Left lung (tissue), 10 donors: Measurements from ENCODE around the gene ALG9. TPM values are rescaled to one million over a fixed set of nuclear protein-coding genes. Genes with fewer than 3 reads are reported as not detected.

Experiments used
- ATAC-seq: fragments of 200-7000 bp; cut with Tn5 transposase; one replicate; pipeline ENCODE4 v1.9.1; 2020; ENCODE audit warnings: moderate library complexity
- DNase-seq, 4 donors: peaks; one replicate each; pipeline ENCODE4 v3.0.0-alpha.2; 2013 to 2020
- H3K27ac ChIP-seq, 2 donors: fragments of 200-600 bp; sonication (generic) in 1 of 2; one replicate each; pipeline versions ENCODE4 v1.5.0 to v1.8.0; 2020 to 2021
- H3K27me3 ChIP-seq, 2 donors: fragments of 200-600 bp; sonication (generic) in 1 of 2; one replicate each; pipeline versions ENCODE4 v1.5.0 to v1.8.0; 2020 to 2021
- H3K36me3 ChIP-seq, 2 donors: fragments of 200-600 bp; sonication (generic) in 1 of 2; one replicate each; pipeline versions ENCODE4 v1.5.0 to v1.8.0; 2020 to 2021
- H3K4me1 ChIP-seq, 2 donors: fragments of 200-600 bp; one replicate each; pipeline ENCODE4 v1.8.0; 2021
- H3K4me3 ChIP-seq, 2 donors: fragments of 200-600 bp; sonication (generic) in 1 of 2; one replicate each; pipeline versions ENCODE4 v1.5.0 to v1.8.0; 2020 to 2021; ENCODE audit warnings: mild to moderate bottlenecking in 1 of 2
- H3K9me3 ChIP-seq, 2 donors: fragments of 200-600 bp; sonication (generic) in 1 of 2; one replicate each; pipeline versions ENCODE4 v1.5.0 to v1.8.0; 2020 to 2021
- intact Hi-C, 2 donors: fragments of 100-400 bp; cut with DNase I; formaldehyde crosslinking; loops; one replicate each; pipeline versions ENCODE4 v1.11.2 to v1.14.2; 2022
- polyA plus RNA-seq, 6 donors: library from polyadenylated mRNA; unstranded; fragments of 120-200 nt; gene quantifications; one replicate each; pipeline ENCODE4 v1.2.1, GENCODE V29; 2013; ENCODE audit not compliant: insufficient read length in 6 of 6
- total RNA-seq, 2 donors: library from RNA; stranded (reverse); fragmentation: NEBNext Ultra II Directional; extraction: Animal tissue kit (Norgen Biotek cat#: 25700); gene quantifications; one replicate each; pipeline ENCODE4 v1.2.1, GENCODE V29; 2021
- TF ChIP-seq, protein P1 (sequence below), 2 donors: fragments of 200-600 bp; sonication (generic) in 1 of 2; IDR thresholded peaks; one replicate each; pipeline versions ENCODE4 v1.5.0 to v1.8.0; 2021; ENCODE audit warnings: antibody characterized with exemption in 2 of 2
- donor health status: DM: no; HTN: yes; CAD: no.
- donor health status: DM: no; HTN: no; CAD: no.

ALG9 gene
- total and polyA plus RNA-seq, 8 donors: 27.5 to 51.0 (median 47.4) TPM

DNA sequence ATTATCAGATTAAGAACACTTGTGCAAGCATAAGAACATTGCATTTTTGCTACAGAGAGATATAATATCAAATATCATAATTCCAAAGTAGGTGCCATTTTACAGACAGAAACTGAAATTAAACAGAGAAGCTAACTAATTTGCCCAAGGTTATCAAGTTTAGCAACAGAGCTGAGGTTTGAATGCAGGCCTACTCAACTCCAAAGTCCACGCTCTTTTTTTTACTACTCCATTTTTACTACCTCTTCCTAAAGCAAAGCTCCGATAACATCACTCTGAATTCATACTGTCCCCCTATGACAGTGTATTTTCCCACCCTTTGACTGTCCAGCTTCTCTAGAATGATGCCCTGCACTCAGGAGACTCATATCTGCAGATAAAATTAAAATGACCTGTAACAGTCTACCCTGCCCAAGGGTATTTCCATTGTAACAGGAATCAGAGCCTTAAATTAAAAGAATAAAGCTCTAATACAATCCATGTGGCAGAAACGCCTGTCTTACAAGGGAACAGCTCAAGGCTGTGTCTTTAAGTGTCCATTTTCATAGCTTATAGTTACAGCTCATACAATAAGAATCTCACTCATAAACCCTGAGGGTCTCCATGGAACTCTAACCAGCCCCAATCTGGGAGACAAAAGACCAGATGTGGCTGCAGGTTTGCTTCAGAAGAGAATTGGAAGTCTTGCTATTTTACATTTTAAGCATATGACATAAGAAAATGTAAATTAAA, 36.8 kb downstream of the ALG9 start:
- ATAC-seq: no peak
- TF ChIP-seq, protein P1, sequence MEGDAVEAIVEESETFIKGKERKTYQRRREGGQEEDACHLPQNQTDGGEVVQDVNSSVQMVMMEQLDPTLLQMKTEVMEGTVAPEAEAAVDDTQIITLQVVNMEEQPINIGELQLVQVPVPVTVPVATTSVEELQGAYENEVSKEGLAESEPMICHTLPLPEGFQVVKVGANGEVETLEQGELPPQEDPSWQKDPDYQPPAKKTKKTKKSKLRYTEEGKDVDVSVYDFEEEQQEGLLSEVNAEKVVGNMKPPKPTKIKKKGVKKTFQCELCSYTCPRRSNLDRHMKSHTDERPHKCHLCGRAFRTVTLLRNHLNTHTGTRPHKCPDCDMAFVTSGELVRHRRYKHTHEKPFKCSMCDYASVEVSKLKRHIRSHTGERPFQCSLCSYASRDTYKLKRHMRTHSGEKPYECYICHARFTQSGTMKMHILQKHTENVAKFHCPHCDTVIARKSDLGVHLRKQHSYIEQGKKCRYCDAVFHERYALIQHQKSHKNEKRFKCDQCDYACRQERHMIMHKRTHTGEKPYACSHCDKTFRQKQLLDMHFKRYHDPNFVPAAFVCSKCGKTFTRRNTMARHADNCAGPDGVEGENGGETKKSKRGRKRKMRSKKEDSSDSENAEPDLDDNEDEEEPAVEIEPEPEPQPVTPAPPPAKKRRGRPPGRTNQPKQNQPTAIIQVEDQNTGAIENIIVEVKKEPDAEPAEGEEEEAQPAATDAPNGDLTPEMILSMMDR (IDR thresholded peaks at IDR 0.05): no peak
- intact Hi-C loops: loop anchor here in 1 of 2 donors (10.0 kb wide), 1 partner anchor 60 kb away; no protein-coding TSS in a partner anchor
- H3K36me3 ChIP-seq: peaks cover 0 to 44% of the 10 kb centered on the region in 2 donors
- DNase-seq: no peak
- H3K9me3 ChIP-seq: no peaks in the 10 kb centered on the region
- H3K27me3 ChIP-seq: no peaks in the 10 kb centered on the region
- H3K27ac ChIP-seq: no peak overlapping the region
- no peaks in the 10 kb centered on the region for H3K4me1 ChIP-seq
- H3K4me3 ChIP-seq: no peak overlapping the region

DNA sequence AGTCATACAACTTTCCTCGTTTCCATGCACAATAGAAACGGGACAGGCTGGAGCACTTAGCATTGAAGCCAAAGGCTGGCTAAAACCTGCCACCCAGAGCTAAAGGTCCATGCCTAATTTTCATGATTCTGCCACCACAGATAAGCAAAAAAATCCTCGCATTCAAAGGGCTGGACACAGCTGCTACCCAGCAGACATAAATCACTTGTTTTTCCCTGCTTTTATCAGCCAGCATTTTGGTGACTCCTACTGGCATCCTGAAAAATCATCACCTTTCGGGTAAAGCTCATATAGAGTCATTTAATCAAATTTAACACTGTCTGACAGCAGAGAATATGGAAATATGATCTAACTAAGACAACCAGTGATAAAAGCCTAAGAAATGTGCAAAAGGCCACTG, 37.9 kb downstream of the ALG9 start:
- intact Hi-C loops: loop anchor here in 1 of 2 donors (10.0 kb wide), 1 partner anchor 59 kb away; no protein-coding TSS in a partner anchor
- ATAC-seq (no peak), DNase-seq (no peak)
- Histone ChIP-seq H3K9me3 (no peaks in the 10 kb centered on the region), H3K27me3 (no peaks in the 10 kb centered on the region), H3K27ac (no peak overlapping the region), H3K36me3 (peaks cover 0 to 45% of the 10 kb centered on the region in 2 donors), H3K4me3 (no peak overlapping the region), H3K4me1 (no peaks in the 10 kb centered on the region)
- TF ChIP-seq, protein P1 (IDR thresholded peaks at IDR 0.05): no peak

DNA sequence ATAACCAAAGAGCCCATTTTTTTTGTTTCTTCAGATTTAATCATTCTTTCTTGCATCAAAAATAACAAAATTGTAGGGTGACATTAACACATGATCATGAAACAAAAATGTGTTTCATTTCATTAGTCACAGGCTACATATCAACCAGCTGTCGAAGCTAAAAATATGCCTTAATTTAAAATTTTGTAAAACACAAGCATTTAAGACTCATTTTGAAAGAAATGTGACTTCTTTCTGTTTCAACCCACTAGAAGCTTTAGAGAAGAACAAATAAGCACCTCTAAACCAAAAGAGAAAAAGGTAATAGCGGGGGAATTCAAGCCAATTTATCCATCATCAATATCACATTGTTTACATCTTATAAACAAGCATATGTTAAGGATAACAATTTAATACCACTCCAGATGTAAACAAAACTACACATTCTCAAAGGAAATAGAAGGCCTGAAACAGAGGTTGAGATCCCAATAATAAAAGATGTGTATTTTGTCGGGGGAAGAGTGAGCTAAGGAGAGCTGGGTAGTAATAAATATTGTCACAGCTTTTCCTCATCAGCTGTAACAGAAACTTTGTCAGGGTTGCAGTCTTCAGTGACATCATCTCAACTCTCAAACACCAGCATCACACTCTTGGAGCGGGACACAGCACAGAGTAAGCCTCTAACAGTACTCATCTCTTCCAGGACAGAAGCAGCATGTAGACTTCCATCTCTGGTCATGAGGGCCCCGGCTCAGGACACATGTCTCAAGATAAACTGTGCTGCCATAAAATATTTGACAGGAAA, 42.0 kb downstream of the ALG9 start:
- peaks cover 0 to 25% of the 10 kb centered on the region in 2 donors for H3K36me3 ChIP-seq
- no peaks in the 10 kb centered on the region for H3K27me3 ChIP-seq
- DNase-seq (no peak), ATAC-seq (no peak)
- no peaks in the 10 kb centered on the region for H3K9me3 ChIP-seq
- H3K4me1 ChIP-seq: no peaks in the 10 kb centered on the region
- H3K4me3 ChIP-seq: no peak overlapping the region
- TF ChIP-seq, protein P1 (IDR thresholded peaks at IDR 0.05): no peak
- intact Hi-C loops: no loop called here
- no peak overlapping the region for H3K27ac ChIP-seq

GRCh38 chr11:111826322-111826950, 44.9 kb downstream of the ALG9 start:
- ATAC-seq: no peak
- Histone ChIP-seq H3K4me1 (no peaks in the 10 kb centered on the region), H3K27ac (no peak overlapping the region), H3K36me3 (peaks cover 0 to 19% of the 10 kb centered on the region in 2 donors), H3K4me3 (no peak overlapping the region), H3K27me3 (no peaks in the 10 kb centered on the region), H3K9me3 (no peaks in the 10 kb centered on the region)
- TF ChIP-seq, protein P1 (IDR thresholded peaks at IDR 0.05): no peak
- intact Hi-C loops: no loop called here
- no peak for DNase-seq

DNA sequence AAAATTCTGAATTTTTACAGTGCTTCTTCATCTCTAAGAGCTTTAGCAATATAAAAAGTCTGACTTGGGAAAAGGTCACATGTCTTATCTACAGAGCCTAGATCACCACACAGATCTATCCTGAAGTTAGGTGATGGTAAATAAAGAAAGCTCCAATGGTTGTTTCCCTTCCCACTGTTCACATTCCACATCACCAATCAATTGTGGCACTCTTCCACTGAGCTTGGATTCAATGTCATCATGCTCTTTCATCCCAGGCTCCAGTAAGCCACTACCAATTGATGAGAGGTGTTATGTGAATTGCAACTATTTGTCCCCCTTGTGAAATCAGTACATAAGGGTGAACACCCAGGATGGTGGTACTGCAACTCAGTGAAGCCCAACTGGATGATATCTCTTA, 47.8 kb downstream of the ALG9 start:
- TF ChIP-seq, protein P1 (IDR thresholded peaks at IDR 0.05): no peak
- DNase-seq: no peak
- intact Hi-C loops: no loop called here
- ATAC-seq: no peak
- H3K36me3 ChIP-seq: peaks cover 0 to 11% of the 10 kb centered on the region in 2 donors
- no peak overlapping the region for H3K4me3 ChIP-seq
- no peak overlapping the region for H3K27ac ChIP-seq
- H3K4me1 ChIP-seq: peaks cover 0 to 12% of the 10 kb centered on the region in 2 donors
- H3K9me3 ChIP-seq: no peaks in the 10 kb centered on the region
- H3K27me3 ChIP-seq: no peaks in the 10 kb centered on the region
